GM19035 (cell line): Measurements from ENCODE around the gene RGMA.
"Not testable (repeated sequence)": the region's sequence is repeated elsewhere in the genome, so short reads cannot be mapped to it uniquely, and the experiment has no call there.

Experiments used
- ATAC-seq: cut with Tn5 transposase; IDR thresholded peaks from one replicate; pipeline ENCODE4 v1.9.1; 2021; ENCODE audit not compliant: unreplicated experiment

Gene RGMA

GRCh38 chr15:93049914-93050578 is 39.0 kb downstream of the RGMA start:
- ATAC-seq = no peak

GRCh38 chr15:93049233-93049632 is 39.8 kb downstream of the RGMA start:
- ATAC-seq = no peak

GRCh38 chr15:93048759-93049161 is 40.3 kb downstream of the RGMA start:
- no peak for ATAC-seq

- no peak for ATAC-seq
These were observed 40.6 kb downstream of the RGMA start for GRCh38 chr15:93048426-93048721.

- no peak for ATAC-seq
These were observed 41.2 kb downstream of the RGMA start for GRCh38 chr15:93047621-93048425.

- ATAC-seq = no peak
These were observed 42.3 kb downstream of the RGMA start for GRCh38 chr15:93046721-93047120.

- ATAC-seq = no peak
These were observed 42.9 kb downstream of the RGMA start for GRCh38 chr15:93046120-93046519.

- ATAC-seq = no peak
These were observed 43.7 kb downstream of the RGMA start for GRCh38 chr15:93045191-93045785.

GRCh38 chr15:93044301-93045190 is 44.5 kb downstream of the RGMA start:
- no peak for ATAC-seq

- ATAC-seq = no peak
These were observed 45.2 kb downstream of the RGMA start for GRCh38 chr15:93043621-93044300.

- ATAC-seq = no peak
These were observed 46.2 kb downstream of the RGMA start for GRCh38 chr15:93042691-93043378.

GRCh38 chr15:93042211-93042610 is 46.8 kb downstream of the RGMA start:
- ATAC-seq = no peak

GRCh38 chr15:93041159-93041547 is 47.9 kb downstream of the RGMA start:
- no peak for ATAC-seq

- no peak for ATAC-seq
These were observed 48.5 kb downstream of the RGMA start for GRCh38 chr15:93040288-93041158.

GRCh38 chr15:93039562-93040287 is 49.3 kb downstream of the RGMA start:
- ATAC-seq = not testable (repeated sequence)

GRCh38 chr15:93037820-93038705 is 50.9 kb downstream of the RGMA start:
- ATAC-seq = no peak

GRCh38 chr15:93036951-93037819 is 51.8 kb downstream of the RGMA start:
- ATAC-seq = no peak
